HL-60 (cell line): ENCODE results near the gene SERBP1.

Source experiments
- GABPA ChIP-seq: IDR thresholded peaks from 2 replicates; pipeline ENCODE4 v1.6.1; 2012; ENCODE audit warnings: low read depth
- TF ChIP-seq, protein P1 (sequence below): IDR thresholded peaks from one replicate; pipeline ENCODE4 v1.5.1; 2011; ENCODE audit warnings: low read length, control low read depth, inconsistent platforms; ENCODE audit not compliant: insufficient read depth
- TF ChIP-seq, protein P2 (sequence below): IDR thresholded peaks from 2 replicates; pipeline ENCODE4 v1.6.1; 2012; ENCODE audit warnings: low read depth; ENCODE audit not compliant: insufficient replicate concordance

DNA sequence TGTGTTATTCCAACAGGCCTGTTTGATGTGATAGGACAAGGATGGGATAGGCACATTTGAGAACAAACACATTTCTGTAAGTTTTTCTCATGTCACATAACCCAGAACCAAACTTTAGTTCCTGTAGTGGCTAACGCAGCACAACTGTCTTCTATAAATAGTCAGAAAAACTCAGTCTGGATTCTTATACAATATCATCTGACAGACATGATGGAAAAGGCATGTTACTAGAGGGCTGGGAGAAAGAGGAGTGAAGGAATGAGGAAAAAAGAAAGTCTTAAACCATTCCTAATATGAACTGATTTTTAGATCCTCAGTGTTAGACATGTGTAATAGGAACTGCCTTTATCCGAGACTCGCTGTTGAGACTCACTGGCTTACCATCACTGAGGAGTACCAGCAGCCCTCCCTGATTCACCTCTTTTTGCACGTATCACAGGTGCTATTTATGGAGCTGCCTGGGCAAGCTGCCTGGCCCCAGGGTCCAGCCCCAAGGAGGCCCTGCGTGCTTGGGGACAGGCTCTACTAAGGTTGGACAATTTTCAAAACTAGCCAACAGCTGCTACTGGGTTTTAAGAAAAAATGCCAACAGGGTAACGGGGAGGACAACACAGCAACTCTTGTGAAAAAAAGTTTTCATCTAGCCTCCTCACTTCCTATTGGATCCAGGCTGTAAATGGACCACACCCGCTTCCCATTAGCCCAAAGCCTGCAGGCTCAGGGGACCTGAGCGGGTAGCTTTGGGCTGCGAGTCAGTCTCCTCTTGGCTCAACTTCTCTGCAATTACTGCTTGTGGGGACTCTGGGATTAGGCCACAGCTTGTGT is 30.7 kb upstream of the SERBP1 start:
- TF ChIP-seq, protein P1, sequence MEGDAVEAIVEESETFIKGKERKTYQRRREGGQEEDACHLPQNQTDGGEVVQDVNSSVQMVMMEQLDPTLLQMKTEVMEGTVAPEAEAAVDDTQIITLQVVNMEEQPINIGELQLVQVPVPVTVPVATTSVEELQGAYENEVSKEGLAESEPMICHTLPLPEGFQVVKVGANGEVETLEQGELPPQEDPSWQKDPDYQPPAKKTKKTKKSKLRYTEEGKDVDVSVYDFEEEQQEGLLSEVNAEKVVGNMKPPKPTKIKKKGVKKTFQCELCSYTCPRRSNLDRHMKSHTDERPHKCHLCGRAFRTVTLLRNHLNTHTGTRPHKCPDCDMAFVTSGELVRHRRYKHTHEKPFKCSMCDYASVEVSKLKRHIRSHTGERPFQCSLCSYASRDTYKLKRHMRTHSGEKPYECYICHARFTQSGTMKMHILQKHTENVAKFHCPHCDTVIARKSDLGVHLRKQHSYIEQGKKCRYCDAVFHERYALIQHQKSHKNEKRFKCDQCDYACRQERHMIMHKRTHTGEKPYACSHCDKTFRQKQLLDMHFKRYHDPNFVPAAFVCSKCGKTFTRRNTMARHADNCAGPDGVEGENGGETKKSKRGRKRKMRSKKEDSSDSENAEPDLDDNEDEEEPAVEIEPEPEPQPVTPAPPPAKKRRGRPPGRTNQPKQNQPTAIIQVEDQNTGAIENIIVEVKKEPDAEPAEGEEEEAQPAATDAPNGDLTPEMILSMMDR = no peak
- TF ChIP-seq GABPA = no peak
- TF ChIP-seq, protein P2, sequence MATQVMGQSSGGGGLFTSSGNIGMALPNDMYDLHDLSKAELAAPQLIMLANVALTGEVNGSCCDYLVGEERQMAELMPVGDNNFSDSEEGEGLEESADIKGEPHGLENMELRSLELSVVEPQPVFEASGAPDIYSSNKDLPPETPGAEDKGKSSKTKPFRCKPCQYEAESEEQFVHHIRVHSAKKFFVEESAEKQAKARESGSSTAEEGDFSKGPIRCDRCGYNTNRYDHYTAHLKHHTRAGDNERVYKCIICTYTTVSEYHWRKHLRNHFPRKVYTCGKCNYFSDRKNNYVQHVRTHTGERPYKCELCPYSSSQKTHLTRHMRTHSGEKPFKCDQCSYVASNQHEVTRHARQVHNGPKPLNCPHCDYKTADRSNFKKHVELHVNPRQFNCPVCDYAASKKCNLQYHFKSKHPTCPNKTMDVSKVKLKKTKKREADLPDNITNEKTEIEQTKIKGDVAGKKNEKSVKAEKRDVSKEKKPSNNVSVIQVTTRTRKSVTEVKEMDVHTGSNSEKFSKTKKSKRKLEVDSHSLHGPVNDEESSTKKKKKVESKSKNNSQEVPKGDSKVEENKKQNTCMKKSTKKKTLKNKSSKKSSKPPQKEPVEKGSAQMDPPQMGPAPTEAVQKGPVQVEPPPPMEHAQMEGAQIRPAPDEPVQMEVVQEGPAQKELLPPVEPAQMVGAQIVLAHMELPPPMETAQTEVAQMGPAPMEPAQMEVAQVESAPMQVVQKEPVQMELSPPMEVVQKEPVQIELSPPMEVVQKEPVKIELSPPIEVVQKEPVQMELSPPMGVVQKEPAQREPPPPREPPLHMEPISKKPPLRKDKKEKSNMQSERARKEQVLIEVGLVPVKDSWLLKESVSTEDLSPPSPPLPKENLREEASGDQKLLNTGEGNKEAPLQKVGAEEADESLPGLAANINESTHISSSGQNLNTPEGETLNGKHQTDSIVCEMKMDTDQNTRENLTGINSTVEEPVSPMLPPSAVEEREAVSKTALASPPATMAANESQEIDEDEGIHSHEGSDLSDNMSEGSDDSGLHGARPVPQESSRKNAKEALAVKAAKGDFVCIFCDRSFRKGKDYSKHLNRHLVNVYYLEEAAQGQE = no peak
